Measurements from ENCODE around the gene CRACR2A. TPM values are rescaled to one million over a fixed set of nuclear protein-coding genes. Genes with fewer than 3 reads are reported as not detected.

The CRACR2A gene
- total RNA-seq, 1 experiment from 2014 or later, result not detected

- intact Hi-C loops (cut with micrococcal nuclease), result no loop called here
- no peaks in the 10 kb centered on the region for H3K27me3 ChIP-seq (ENCODE audit: low read length)
- ChIA-PET POLR2A (ENCODE audit: unreplicated experiment) (no interaction called here), CTCF (no interaction called here)
- no peak overlapping the region for H2AFZ ChIP-seq (ENCODE audit: low read length)
- H3K4me3 ChIP-seq (ENCODE audit: low read length), result no peak overlapping the region
- H3F3A ChIP-seq (ENCODE audit: low read length, unreplicated experiment), result no peaks in the 10 kb centered on the region
- TF ChIP-seq, protein P1, sequence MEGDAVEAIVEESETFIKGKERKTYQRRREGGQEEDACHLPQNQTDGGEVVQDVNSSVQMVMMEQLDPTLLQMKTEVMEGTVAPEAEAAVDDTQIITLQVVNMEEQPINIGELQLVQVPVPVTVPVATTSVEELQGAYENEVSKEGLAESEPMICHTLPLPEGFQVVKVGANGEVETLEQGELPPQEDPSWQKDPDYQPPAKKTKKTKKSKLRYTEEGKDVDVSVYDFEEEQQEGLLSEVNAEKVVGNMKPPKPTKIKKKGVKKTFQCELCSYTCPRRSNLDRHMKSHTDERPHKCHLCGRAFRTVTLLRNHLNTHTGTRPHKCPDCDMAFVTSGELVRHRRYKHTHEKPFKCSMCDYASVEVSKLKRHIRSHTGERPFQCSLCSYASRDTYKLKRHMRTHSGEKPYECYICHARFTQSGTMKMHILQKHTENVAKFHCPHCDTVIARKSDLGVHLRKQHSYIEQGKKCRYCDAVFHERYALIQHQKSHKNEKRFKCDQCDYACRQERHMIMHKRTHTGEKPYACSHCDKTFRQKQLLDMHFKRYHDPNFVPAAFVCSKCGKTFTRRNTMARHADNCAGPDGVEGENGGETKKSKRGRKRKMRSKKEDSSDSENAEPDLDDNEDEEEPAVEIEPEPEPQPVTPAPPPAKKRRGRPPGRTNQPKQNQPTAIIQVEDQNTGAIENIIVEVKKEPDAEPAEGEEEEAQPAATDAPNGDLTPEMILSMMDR (conservative IDR thresholded peaks at IDR 0.05; ENCODE audit: low read depth, low read length), result no peak
- TF ChIP-seq EZH2phosphoT487 (IDR thresholded peaks at IDR 0.05; ENCODE audit: borderline replicate concordance, low read length) (no peak), EZH2 (IDR thresholded peaks at IDR 0.05; ENCODE audit: low read length, unreplicated experiment) (no peak)
- H3K36me3 ChIP-seq (ENCODE audit: low read depth, low read length), result no peaks in the 10 kb centered on the region
- ATAC-seq (no peak), DNase-seq (no peak)
- H3K9ac ChIP-seq (ENCODE audit: low read length), result no peak overlapping the region
- H3K79me2 ChIP-seq (ENCODE audit: low read length), result no peaks in the 10 kb centered on the region
- no peaks in the 10 kb centered on the region for H3K4me1 ChIP-seq (ENCODE audit: insufficient read depth, low read length)
- H3K27ac ChIP-seq (ENCODE audit: low read length), result no peak overlapping the region
- no peaks in the 10 kb centered on the region for H3K9me3 ChIP-seq (ENCODE audit: low read length)
- no peak overlapping the region for H3K4me2 ChIP-seq (ENCODE audit: low read length)
- H4K20me1 ChIP-seq (ENCODE audit: low read length), result no peaks in the 10 kb centered on the region
- H3K9me2 ChIP-seq (replicated peaks; ENCODE audit: low read length), result no peaks in the 10 kb centered on the region
- BruUV-seq (replicated peaks), result no TSS peak
Observed at GRCh38 chr12:3631759-3632158, 121.2 kb downstream of the CRACR2A start.

DNA sequence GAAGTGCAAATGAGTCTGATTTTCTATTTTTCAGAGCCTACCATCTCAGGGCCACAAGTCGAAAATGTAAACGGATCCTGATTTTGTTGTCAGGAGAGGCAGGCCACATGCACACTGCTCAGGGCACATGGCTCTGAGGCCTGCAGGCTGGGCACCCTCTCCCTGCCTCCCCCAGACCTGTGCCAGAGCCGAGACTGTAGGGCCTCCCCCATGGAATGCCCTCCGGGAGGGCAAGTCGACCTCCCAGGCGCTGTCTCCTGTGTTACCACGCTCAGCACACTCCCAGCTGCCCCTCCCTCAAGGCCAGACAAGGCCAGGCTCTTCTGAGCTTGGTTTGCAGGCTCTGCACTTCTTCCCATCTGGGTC, 121.7 kb downstream of the CRACR2A start:
- H3K27me3 ChIP-seq (ENCODE audit: low read length), result no peaks in the 10 kb centered on the region
- no peaks in the 10 kb centered on the region for H3F3A ChIP-seq (ENCODE audit: low read length, unreplicated experiment)

DNA sequence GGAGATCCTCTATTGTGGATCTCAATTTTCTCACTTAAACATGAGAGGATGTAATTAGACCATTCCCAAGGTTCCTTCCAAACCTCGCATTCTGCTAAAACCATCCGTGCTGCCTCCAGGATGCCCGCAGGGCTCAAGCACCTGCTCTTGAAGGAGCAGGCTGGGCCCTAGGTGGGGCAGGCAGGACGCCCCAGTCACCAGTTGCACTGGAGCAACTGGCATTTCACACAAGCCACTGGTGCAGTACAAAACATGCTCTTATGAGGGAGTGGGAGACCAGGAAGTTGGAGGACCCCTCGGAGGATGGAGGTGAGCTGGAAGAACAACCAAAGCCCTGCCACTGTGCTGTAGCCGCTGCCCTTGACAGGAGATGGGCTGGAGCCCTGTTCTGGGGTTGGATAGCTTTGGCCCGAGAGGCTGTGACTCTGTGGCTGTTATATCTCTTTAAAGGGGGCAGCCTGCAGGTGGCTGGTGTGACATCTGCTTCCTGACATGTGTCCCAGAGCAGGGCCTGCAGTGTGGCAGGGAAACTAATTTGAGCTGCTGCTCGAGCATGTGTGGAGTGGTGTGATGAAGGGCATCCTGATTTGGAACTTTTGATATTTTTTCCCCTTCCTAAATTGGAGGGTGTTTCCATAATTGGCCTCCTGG, 122.2 kb downstream of the CRACR2A start:
- intact Hi-C loops (cut with micrococcal nuclease), result no loop called here
- Histone ChIP-seq H3K9ac (ENCODE audit: low read length) (no peak overlapping the region), H3K79me2 (ENCODE audit: low read length) (no peaks in the 10 kb centered on the region), H4K20me1 (ENCODE audit: low read length) (no peaks in the 10 kb centered on the region), H3K9me2 (replicated peaks; ENCODE audit: low read length) (no peaks in the 10 kb centered on the region), H3K27ac (ENCODE audit: low read length) (no peak overlapping the region), H3K4me1 (ENCODE audit: insufficient read depth, low read length) (no peaks in the 10 kb centered on the region), H3K4me3 (ENCODE audit: low read length) (no peak overlapping the region), H3F3A (ENCODE audit: low read length, unreplicated experiment) (no peaks in the 10 kb centered on the region), H3K36me3 (ENCODE audit: low read depth, low read length) (no peaks in the 10 kb centered on the region), H3K27me3 (ENCODE audit: low read length) (0 out of 2 replicates have a peak, but pooled peaks cover 3% of the 10 kb centered on the region), H3K9me3 (ENCODE audit: low read length) (no peaks in the 10 kb centered on the region), H2AFZ (ENCODE audit: low read length) (no peak overlapping the region), H3K4me2 (ENCODE audit: low read length) (no peak overlapping the region)
- DNase-seq (no peak), ATAC-seq (no peak)
- TF ChIP-seq EZH2phosphoT487 (IDR thresholded peaks at IDR 0.05; ENCODE audit: borderline replicate concordance, low read length) (no peak), EZH2 (IDR thresholded peaks at IDR 0.05; ENCODE audit: low read length, unreplicated experiment) (no peak)
- TF ChIP-seq, protein P1 (conservative IDR thresholded peaks at IDR 0.05; ENCODE audit: low read depth, low read length), result no peak
- ChIA-PET CTCF (no interaction called here), POLR2A (ENCODE audit: unreplicated experiment) (no interaction called here)
- no TSS peak for BruUV-seq (replicated peaks)

More for the DNA sequence above, 121.7 kb downstream of the CRACR2A start:
- ATAC-seq, result no peak
- H3K79me2 ChIP-seq (ENCODE audit: low read length), result no peaks in the 10 kb centered on the region
- H3K4me1 ChIP-seq (ENCODE audit: insufficient read depth, low read length), result no peaks in the 10 kb centered on the region
- no peak overlapping the region for H3K4me3 ChIP-seq (ENCODE audit: low read length)
- intact Hi-C loops (cut with micrococcal nuclease), result no loop called here
- TF ChIP-seq, protein P1 (conservative IDR thresholded peaks at IDR 0.05; ENCODE audit: low read depth, low read length), result no peak
- TF ChIP-seq EZH2 (IDR thresholded peaks at IDR 0.05; ENCODE audit: low read length, unreplicated experiment) (no peak), EZH2phosphoT487 (IDR thresholded peaks at IDR 0.05; ENCODE audit: borderline replicate concordance, low read length) (no peak)
- CTCF ChIA-PET, result no interaction called here
- no peak overlapping the region for H2AFZ ChIP-seq (ENCODE audit: low read length)
- H3K4me2 ChIP-seq (ENCODE audit: low read length), result no peak overlapping the region
- DNase-seq, result no peak
- no peaks in the 10 kb centered on the region for H3K9me2 ChIP-seq (replicated peaks; ENCODE audit: low read length)
- no peak overlapping the region for H3K9ac ChIP-seq (ENCODE audit: low read length)
- H3K36me3 ChIP-seq (ENCODE audit: low read depth, low read length), result no peaks in the 10 kb centered on the region
- POLR2A ChIA-PET (ENCODE audit: unreplicated experiment), result no interaction called here
- H3K27ac ChIP-seq (ENCODE audit: low read length), result no peak overlapping the region
- no peaks in the 10 kb centered on the region for H3K9me3 ChIP-seq (ENCODE audit: low read length)
- H4K20me1 ChIP-seq (ENCODE audit: low read length), result no peaks in the 10 kb centered on the region
- BruUV-seq (replicated peaks), result no TSS peak
